HG03432 (cell line): ENCODE results near the gene LINC01488.

Source experiments
- ATAC-seq: cut with Tn5 transposase; IDR thresholded peaks from one replicate; pipeline ENCODE4 v1.9.1; 2021; ENCODE audit warnings: mild to moderate bottlenecking, moderate library complexity; ENCODE audit not compliant: unreplicated experiment

Gene LINC01488

DNA sequence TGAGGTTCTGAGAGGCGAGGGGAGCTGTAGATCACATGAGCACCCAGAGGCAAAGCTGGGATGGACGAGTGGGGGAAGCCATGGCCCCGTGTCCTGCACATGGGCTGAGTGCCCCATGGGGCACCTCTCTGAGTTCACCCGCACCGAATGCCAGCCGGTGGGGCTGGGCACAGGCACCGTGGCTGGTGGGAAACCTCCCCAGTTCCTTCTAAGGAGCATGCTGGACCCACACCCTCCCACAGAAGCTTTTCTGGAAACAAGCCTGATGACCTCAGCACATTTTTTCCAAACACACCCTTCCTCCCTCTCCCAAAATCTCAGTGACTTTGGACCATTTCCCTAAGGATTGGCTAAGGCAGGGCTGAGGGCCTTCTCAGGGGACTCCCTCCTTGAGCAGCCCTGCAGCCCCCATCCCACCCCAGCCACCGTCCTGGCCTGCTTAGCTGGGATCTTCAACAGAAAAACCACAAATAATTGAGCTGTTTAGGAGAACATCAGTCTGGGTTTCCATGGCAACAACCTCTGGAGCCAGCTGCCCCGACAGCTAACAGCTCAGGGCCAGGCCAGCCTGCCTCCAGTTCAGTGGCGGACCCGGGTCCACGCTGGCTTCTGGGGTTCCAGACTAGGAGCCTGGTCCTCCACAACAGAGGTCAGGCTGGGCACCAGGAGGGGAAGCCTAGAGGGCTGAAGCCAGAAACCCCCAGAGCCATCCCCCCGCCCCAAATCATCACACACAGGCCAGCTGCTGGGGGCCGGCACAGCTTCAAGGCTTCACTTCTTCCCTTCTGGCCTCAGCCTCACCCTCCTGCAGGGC is 18.1 kb upstream of the LINC01488 start:
- no peak for ATAC-seq

DNA sequence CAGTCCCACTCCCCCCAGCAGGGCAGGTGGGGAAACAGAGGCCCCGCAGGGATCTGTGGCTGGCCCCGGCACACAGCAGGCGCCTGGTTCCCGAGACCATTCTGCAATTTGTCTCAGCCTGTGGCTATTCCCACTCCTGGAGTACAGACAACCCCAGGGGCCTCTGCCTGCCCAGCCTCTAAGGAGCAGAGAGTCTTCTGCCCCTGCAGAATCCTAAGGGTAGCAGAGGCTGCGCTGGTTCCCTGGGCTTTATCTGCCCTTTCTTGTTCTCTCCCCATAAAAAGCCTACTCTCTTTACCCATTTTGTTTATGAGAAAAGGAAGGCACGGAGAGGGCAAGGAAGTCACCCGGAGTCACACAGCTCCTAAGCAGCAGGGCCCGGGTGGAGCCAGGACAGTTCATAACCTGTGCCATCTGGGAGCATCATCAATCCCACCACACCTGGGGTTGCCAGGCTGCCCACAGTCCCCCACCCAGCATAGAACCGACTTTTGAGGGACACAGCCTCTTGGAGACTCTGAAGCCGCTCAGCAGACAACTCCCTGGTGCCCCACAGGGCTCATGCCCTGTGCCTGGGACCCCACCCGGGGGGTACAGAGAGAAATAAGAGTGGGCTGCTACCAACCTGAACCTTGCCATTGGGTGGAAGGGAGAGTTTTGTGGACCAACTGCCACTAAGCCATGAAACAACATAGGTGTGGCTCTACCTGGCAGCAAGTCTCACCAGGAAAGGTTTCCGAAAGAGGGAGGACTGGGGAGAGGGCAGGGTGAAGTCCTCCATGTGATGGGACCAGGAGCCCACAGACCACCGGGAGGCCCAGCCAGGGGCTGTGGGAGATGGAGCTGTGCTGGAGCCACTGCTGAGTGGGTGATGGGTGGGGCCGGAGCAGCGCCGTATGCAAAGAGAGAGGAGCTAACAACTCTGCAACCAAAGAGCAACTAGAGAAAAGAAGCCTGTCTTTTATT is 17.2 kb upstream of the LINC01488 start:
- no peak for ATAC-seq

DNA sequence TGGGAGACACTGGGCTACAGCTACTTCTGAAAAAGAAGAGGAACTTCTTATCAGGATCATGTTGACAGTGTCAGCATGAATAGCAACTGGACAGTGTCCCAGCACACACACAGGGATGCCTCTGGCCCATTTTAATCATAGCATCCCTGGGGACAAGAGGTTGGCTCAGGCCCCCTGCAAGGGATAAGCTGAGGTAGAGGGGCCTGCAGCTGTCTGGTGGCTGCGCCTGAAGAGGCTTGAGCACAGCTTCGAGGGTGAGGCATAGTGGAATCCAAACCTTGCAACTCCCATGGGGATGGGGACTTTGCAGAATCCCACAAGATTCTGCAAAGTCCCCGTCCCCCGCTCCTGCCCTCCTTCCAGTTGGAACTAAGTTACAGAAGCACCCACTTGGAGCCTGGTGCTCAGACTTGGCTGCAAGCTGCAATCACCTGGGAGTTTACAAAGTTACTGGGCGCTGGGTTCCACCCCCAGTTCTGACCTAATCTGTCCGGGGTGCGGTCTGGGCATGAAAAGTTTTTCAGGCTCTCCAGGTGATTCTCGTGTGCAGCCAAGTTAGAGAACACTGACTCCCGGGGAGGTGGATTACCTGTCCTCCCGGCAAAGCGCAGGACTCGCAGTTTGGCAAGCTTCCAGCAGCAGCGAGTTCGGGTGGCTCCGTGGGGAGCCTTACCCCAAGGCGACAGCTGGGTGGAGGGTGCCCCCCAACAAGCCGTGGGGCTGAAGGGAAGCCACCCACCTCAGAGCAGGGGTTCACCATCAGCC is 16.0 kb upstream of the LINC01488 start:
- no peak for ATAC-seq

DNA sequence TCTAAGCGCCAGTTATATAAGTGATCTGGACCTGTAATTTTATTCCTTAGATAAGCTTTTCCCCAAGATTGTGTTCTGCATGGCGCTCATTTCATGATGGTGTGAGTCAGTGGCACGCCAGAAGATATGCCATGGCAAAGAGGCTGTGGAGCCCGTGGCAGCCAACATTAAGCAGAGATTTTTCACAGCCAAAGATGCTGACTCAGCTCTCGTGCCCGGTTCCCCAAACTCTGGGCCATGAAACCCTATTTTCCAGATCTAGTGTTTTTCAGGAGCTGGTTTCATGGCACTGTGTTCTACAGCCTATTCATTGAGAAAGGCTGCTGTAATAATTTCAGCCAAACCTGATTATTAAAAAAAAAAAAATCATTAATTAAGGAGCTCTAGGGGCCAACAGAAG is 15.4 kb upstream of the LINC01488 start:
- no peak for ATAC-seq

DNA sequence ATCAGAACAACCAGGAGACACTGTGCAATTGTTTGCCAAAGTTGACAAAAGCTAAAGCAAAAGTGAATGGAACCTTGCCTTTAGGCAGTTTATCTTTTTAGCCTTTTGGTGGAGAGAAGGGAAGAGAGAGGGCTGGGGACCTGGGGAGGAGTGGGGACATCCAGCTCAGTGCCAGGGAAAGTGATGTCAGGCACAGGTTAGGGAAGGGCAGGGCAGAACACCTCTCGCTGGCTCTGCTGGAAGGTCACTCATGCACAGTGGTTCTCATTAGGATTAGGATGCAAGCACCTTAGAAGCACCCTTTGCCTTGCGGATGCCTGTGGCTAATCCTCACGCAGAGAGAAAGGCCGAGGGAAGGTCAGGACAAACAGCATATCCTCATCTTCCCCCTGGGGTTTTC is 14.3 kb upstream of the LINC01488 start:
- no peak for ATAC-seq

DNA sequence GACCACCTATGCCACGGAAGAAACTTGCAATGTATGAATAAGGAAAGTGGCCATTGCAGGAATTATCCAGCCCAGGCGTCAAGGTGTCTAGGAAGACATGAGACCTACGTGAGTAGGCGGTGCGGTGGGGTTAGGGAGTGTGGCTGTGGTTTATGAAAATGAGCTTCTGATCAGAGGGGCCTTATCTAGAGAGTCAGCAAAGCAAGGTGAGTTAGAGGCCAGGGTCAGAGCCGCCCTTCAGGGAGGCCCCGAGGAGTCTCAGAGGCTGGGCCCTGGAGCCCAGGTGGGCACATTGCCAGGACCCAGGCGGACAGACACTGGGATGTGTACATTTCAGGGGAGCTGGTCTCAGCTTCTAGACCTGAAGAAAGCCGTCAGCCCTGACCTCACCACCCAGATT is 13.8 kb upstream of the LINC01488 start:
- ATAC-seq, result no peak

DNA sequence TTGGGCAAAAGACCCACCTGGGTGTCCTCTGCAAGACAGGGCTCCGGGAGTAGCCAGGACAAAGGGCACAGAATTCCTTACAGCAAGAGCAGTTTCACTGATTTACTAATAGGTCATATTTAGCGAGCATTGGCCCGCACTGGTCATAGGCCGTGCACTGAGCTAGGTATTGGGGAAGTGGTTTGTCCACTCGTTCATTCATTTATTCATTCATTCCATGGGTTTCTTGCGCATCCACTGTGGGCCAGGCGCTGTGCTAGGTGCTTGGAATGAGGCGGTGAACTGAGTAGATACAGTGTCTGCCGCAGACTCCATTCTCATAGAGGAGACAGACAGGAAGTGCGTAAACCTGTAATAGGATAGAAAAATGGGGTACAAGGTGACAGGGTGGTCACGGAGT is 13.2 kb upstream of the LINC01488 start:
- no peak for ATAC-seq

DNA sequence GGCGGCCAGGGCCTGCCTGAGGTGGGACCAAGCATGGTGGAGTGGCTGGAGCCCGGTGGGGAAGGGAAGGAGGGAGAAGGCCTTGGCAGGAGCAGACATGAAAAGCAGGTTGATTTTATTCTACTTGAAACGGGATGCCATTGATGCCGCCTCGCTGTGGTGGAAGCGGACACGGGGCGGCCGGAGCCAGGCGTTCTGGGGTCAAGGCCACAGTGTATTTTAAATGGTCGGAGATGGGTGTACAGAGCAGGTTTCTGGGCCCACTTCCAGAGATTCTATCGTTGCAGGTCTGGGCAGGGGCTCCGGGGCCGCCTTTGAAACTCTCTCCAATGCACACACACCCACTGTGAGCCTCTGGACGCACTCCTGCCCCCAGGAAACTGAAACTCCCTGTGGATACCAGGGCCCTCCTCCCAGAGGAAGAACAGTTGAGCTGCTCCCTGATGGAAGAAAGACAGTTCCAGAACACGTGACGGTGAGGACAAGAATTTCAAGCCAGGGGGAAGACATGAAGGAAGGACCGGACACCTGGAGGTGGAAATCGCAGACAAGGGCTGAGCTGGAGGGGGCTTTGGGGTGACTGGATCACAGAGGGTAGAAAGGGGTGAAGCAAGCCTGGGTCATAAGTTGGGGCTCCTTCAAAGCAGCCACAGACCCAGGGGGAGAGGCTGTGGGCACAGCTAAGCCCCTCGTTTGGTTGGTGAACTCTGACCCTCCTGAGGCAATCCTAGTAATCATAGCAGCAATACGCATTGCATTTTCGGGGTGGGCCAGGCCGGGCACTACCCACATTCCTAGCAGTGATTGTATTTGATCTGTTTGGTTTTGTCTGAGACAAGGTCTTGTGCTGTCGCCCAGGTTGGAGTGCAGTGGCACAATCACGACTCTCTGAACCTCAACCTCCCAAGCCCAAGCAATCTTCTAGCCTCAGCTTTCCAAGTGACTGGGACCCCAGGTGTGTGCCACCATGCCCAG is 12.3 kb upstream of the LINC01488 start:
- ATAC-seq, result no peak

DNA sequence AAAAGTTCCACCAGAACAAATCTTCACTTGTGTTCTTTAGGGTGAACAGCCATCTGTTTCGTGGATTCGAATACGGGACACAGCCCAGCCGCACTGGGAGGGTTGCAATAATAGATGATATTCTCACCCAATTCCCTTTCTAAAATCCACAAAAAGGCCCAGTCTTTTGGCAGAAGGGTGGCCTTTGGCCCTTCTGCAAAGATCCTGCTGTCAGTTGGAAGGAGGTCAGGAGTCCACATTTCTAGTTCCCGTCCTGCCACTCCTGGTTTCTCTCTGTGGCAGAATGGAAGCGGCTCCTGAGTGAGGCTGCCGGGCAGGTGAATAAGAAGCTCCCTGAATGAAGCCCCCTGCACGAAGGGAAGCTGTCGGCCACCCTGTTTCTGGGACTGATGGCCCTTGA is 11.2 kb upstream of the LINC01488 start:
- no peak for ATAC-seq

DNA sequence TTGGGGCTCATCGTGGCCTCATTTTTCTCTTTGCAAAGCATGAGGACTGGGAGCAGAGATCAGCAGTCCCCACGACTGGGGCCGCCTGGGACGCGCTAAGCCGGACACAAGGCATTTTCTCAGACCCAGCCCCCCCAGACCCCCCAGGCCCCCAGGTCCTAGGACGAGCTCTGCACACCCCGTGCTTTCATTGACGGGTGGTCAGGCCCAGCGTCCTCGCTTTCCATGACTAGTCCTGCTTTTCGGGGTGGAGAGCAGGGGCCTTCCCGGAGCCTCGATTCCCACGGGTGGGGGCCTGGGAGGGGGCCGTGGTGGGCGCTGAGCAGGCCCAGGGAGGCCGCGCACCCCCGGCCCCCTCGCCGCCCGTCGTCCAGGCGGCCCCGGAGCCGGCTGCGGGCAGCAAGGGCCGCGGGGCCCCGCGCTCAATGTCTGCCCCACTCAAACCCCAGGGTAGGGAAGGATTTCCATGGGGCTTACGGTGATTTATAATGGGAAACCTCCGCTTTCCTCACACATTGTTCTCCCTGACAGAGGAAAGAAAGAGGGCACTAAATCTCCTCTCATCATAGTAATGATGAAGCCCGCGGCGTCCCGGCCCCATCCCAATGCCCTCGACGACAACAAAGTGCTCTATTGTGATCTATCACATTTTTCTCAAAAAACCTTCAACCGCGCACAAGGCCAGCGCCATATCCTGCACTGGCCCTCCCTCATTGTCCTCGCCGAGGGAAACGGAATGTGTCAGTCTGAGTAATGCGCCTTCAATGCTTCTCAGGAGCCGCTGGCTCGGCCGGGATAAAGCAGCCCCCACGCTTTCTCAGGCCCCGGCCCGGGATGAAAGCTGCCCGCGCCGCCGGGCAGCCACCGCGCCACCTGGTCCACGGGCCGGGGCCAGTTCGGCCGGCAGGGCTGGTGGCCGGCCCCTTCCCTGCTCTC is 10.4 kb upstream of the LINC01488 start:
- no peak for ATAC-seq

DNA sequence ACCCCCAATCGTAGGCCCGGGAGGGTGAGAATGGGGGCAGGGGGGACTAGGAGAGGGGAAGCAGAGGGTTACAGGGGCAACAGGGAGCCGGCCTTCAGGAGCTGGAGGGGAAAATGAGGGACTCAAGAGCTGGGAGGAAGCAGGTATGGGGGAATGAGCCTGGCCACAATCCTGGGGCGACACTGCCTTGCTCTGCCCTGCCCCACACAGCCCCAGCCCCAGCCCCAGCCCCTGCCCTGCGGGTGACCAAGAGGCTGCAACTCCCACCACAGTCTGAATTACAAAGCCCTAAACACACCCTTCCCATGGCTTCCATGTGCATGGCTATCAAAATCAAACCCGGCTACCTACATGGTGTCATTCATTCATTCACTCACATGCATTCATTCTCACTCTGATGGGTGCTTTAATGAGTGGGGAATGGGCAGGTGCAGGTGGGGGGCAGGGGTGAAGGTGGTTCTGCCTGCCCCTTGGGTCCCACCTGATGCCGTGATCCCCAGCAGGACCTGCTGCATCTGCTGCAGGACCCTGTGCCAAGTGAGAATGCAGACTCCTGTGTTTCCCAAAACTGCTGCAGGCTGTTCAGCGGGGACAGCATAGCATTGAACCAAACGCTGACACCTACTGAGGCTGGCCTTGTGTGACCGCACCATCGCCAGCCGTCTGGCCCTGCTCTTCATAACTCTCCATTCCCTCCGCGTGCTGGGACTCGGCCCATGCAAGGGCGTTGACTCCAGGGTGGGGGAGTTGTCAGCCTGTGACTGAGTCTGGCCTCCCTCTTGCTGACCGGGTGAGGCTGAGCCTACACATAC is 9.5 kb upstream of the LINC01488 start:
- ATAC-seq, result no peak

DNA sequence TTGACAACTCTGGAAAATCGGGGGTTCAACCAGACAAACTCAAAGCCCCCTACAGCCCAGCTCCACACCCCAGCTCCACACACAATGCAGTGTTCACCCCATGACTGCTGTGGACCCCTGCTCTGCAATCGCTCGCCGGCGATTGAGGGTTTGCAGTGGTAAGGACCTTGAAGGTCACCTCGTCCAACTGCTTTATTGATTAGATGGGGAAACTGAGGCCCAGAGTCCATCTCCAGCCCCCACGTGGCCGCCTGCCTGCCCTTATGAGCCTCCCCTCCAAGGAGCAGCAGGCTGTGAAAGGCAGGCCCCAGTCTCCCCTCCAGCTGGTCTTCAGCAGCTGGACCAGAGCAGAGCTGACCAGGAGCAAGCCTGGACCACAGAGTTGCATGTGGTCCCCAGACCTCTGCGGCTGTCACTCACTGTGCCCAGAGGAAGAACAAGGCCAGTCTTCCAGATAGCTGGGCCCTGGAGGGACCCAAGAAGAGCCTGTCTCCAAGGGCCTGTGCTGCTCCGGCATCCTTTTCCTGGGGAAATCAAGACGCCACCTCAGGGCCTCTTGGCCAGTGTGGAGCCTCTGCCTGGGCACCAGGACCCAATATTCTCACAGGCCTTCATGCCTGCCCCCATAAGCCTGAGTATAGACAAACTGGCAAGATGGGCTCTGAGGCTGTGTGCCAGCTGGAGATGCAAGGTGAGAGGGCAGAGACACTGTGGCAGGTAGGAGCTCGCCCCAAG is 8.8 kb upstream of the LINC01488 start:
- no peak for ATAC-seq

DNA sequence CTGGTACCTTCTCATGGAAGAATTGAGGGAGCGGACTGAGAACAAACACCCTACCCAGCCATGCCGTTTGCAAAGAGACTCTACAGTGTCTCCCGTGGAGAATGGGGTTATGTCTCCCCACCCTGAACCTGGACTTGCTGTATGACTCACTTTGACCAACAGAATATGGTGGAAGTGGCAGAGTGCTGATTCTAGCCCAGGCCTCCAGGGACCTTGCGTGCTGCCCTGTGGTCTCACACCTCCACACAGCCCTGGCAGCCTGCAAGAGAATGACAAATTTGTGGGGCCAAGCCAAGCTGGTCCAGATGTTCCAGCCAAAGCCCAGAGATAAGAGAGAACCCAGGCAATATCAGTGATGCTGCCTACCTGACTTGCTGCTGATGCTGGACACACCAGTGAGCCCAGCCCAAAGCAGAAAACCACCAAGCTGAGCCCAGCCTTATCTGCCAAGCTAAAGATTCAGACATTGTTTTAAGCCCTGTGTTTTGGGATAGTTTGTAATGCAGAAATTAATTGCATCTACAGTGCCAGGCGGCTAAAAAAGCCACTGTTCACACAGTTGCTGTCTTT is 8.1 kb upstream of the LINC01488 start:
- ATAC-seq, result no peak

DNA sequence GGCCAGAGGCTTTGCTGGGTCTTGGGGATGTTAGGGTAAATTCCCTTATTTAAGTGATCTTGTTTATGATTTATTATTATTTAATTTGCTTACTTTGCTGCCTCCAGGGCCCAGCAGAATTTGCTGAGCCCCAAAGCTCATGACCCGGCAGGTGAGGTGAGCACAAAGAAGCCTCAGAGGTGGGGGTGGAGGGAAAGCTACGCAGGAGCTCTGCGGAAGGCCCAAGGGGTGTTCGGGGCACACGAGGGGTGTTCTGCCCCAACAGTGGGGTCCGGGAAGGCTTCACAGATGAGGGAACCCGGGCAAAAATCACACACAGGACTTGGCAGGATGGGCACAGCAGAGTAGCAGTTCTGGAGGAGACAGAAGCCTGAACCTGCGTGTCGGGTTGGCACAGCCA is 6.7 kb upstream of the LINC01488 start:
- no peak for ATAC-seq

DNA sequence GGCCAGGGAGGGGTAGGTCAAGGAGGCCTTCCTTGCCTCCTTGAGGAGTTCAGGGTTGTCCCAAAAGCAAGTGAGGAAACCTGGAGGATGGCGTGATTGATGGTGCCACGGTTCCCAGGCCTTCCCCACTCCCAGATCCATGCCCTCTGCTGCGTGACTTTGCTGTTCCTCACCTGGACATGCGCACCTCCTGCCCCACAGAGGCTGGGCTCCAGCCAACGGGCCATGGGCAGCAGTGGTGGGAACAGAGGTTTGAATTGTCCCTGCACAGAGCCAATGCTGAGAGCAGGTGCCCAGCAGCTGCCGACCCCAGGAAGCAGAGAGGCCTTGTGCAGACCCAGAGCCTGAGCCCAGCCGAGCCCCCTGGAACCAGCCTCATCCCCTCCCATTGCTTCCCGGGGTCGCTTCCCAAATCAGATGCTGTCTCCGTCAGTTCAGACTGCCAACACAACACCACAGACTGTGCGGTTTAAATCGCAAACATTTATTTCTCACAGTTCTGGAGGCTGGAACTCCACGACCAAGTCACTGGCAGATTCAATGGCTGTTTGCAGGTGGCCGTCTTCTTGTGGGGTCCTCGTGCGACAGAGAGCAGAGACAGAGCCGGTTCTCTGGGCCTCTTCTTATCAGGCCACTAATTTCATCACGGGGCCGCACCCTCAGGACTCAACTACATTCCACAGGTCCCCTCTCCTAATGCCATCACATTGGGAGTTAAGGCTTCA is 6.2 kb upstream of the LINC01488 start:
- no peak for ATAC-seq

DNA sequence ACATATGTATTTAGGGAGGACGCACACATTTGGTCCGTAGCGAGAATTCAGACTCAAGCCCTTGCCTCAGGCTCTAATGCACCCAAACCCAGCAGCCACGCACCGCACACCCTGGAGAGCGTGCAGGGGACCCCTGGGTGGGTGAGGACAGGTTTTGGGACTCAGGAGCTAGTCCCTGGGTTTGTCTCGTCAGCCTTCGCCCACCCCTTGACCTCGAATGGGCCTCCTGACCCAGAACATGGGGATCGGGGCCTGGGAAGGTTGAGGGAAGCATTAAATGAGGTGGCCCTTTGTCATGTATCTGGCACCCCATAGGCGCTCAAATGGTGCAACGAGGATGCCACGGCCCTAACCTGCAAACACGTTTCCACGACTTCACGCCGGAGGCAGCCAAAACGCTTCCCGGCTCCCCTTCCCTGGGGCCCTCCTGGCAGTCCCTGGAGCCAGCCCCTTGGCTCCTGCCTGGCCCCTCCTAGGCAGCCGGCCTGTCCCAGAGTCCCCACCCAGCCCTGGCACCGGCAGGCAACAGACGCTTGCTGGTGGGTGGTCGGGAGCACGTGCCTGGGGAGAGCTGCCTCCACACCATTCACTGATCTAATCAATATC is 5.5 kb upstream of the LINC01488 start:
- no peak for ATAC-seq
